B cell (primary cell): Measurements from ENCODE around the gene UPK3A. TPM values are rescaled to one million over a fixed set of nuclear protein-coding genes. Genes with fewer than 3 reads are reported as not detected.

Source experiments
- ATAC-seq: fragments of 200-7000 bp; cut with Tn5 transposase; one replicate; pipeline ENCODE4 v1.10.0; 2021; ENCODE audit warnings: low read depth, mild to moderate bottlenecking, moderate number of reproducible peaks, moderate library complexity
- CTCF ChIA-PET: fragments of 350-600 bp; sonication (Branson Sonifier 250); formaldehyde crosslinking; loops from one replicate; lab custom pipeline; 2021; ENCODE audit warnings: antibody characterized with exemption, inconsistent platforms; lab: Charles Lee
- POLR2A ChIA-PET: fragments of 350-600 bp; sonication (Branson Sonifier 250); formaldehyde crosslinking; loops from one replicate; lab custom pipeline; 2021; ENCODE audit warnings: antibody characterized with exemption; lab: Charles Lee
- DNase-seq: peaks from one replicate; pipeline ENCODE4 v3.0.0; 2013
- H2AFZ ChIP-seq: 2 replicates; pipeline ENCODE4 v1.6.1; 2012; ENCODE audit warnings: mild to moderate bottlenecking, low read depth, low read length; ENCODE audit not compliant: insufficient read depth, poor library complexity, severe bottlenecking
- H3K27ac ChIP-seq, 2 donors: 1 replicate in 1 of 2; 2 replicates in 1 of 2; pipeline ENCODE4 v1.5.1; 2012 to 2013; ENCODE audit warnings: low read length in 2 of 2, mild to moderate bottlenecking in 2 of 2, moderate library complexity in 1 of 2
- H3K27me3 ChIP-seq, 4 experiments: fragments of 200-600 bp in 1 of 4; sonication (generic) in 1 of 4; replicated peaks in 1 of 4; 1 replicate in 2 of 4; 2 replicates in 2 of 4; pipeline versions ENCODE4 v1.6.1 to v1.7.0; 2013 to 2016; ENCODE audit warnings: low read length in 3 of 4, mild to moderate bottlenecking in 2 of 4, mixed read lengths in 1 of 4, moderate library complexity in 1 of 4; ENCODE audit not compliant: insufficient read depth in 4 of 4, control insufficient read depth in 3 of 4; ENCODE audit errors: control extremely low read depth in 1 of 4
- H3K36me3 ChIP-seq, 2 experiments: replicated peaks in 1 of 2; 1 replicate in 1 of 2; 2 replicates in 1 of 2; pipeline versions ENCODE4 v1.6.1 to v1.7.1; 2013; ENCODE audit warnings: low read length in 1 of 2; ENCODE audit not compliant: insufficient read depth in 2 of 2, control insufficient read depth in 1 of 2; ENCODE audit errors: control extremely low read depth in 1 of 2, extremely low read depth in 1 of 2
- H3K4me1 ChIP-seq, 2 donors: fragments of 200-600 bp in 1 of 2; sonication (generic) in 1 of 2; 1 replicate in 1 of 2; 2 replicates in 1 of 2; pipeline versions ENCODE4 v1.5.1 to v1.6.1; 2013 to 2017; ENCODE audit warnings: low read length in 2 of 2; ENCODE audit not compliant: control insufficient read depth in 2 of 2, insufficient read depth in 2 of 2
- H3K4me2 ChIP-seq: replicated peaks from 2 replicates; pipeline ENCODE3; 2012; ENCODE audit warnings: mild to moderate bottlenecking, low read depth, low read length; ENCODE audit not compliant: poor library complexity, severe bottlenecking
- H3K4me3 ChIP-seq, 5 experiments: fragments of 200-600 bp in 1 of 5; sonication (generic) in 1 of 5; 1 replicate in 3 of 5; 2 replicates in 2 of 5; pipeline versions ENCODE4 v1.5.1 to v1.7.0; 2011 to 2016; ENCODE audit warnings: low read length in 4 of 5, mild to moderate bottlenecking in 4 of 5, low read depth in 2 of 5, control low read depth in 1 of 5, moderate library complexity in 1 of 5; ENCODE audit not compliant: insufficient read depth in 1 of 5; ENCODE audit errors: control extremely low read depth in 1 of 5, extremely low read depth in 1 of 5
- H3K79me2 ChIP-seq: fragments of 200-600 bp; sonication (generic); one replicate; pipeline ENCODE4 v1.6.0; 2016; ENCODE audit warnings: low read length; ENCODE audit not compliant: control insufficient read depth, insufficient read depth
- H3K9ac ChIP-seq: fragments of 200-600 bp; sonication (generic); 2 replicates; pipeline ENCODE4 v1.6.1; 2017; ENCODE audit warnings: mild to moderate bottlenecking, low read length, moderate library complexity
- H3K9me3 ChIP-seq, 3 donors: one replicate each; pipeline versions ENCODE4 v1.6.1 to v1.7.1; 2013; ENCODE audit warnings: low read length in 2 of 3; ENCODE audit not compliant: control insufficient read depth in 2 of 3, insufficient read depth in 1 of 3; ENCODE audit errors: control extremely low read depth in 1 of 3
- H4K20me1 ChIP-seq: 2 replicates; pipeline ENCODE4 v1.6.0; 2012; ENCODE audit warnings: mild to moderate bottlenecking, low read length; ENCODE audit not compliant: insufficient read depth, control insufficient read depth, poor library complexity, severe bottlenecking
- H3K27ac Mint-ChIP-seq: one replicate; pipeline ENCODE4 v1.8.0; 2021; ENCODE audit warnings: mixed read lengths
- H3K27me3 Mint-ChIP-seq: one replicate; pipeline ENCODE4 v1.8.0; 2021; ENCODE audit warnings: mixed read lengths
- H3K4me1 Mint-ChIP-seq: one replicate; pipeline ENCODE4 v1.8.0; 2021; ENCODE audit warnings: mixed read lengths
- H3K4me3 Mint-ChIP-seq: one replicate; pipeline ENCODE4 v1.8.0; 2021; ENCODE audit warnings: mixed read lengths
- H3K9me3 Mint-ChIP-seq: one replicate; pipeline ENCODE4 v1.8.0; 2022; ENCODE audit warnings: mixed read lengths; ENCODE audit not compliant: insufficient read depth
- EZH2 ChIP-seq: IDR thresholded peaks from 2 replicates; pipeline ENCODE4 v1.6.1; 2012; ENCODE audit warnings: borderline replicate concordance, low read depth, mild to moderate bottlenecking, moderate library complexity, low read length; ENCODE audit not compliant: insufficient read depth, poor library complexity, severe bottlenecking
- WGBS: methylation state at CpG from one replicate; pipeline ENCODE4 v1.1.5; 2013; ENCODE audit warnings: missing lambda C conversion rate; ENCODE audit not compliant: insufficient coverage; 5-methylcytosine and 5-hydroxymethylcytosine counted together
- intact Hi-C: fragments of 100-400 bp; cut with micrococcal nuclease; formaldehyde crosslinking; loops from one replicate; pipeline ENCODE4 v1.10.0; 2022
- polyA plus RNA-seq: library from polyadenylated mRNA; depleted of rRNA; stranded (reverse); fragments of >200 nt; gene quantifications from 2 replicates; pipeline ENCODE4 v1.2.3, GENCODE V29; 2012
- total RNA-seq, 2 donors: library from RNA; stranded (reverse); fragments of 120-200 nt in 1 of 2; gene quantifications; 1 replicate in 1 of 2; 2 replicates in 1 of 2; pipeline versions ENCODE4 v1.2.3 to v1.2.4, GENCODE V29; 2013 to 2022
- TF ChIP-seq, protein P1 (sequence below): fragments of 200-600 bp; IDR thresholded peaks from one replicate; pipeline ENCODE4 v1.8.0; 2022; ENCODE audit warnings: antibody characterized with exemption, mild to moderate bottlenecking

UPK3A gene
- total and polyA plus RNA-seq, 2 donors (not counting 1 experiment from before 2014, with no cell fraction given), result not detected

DNA sequence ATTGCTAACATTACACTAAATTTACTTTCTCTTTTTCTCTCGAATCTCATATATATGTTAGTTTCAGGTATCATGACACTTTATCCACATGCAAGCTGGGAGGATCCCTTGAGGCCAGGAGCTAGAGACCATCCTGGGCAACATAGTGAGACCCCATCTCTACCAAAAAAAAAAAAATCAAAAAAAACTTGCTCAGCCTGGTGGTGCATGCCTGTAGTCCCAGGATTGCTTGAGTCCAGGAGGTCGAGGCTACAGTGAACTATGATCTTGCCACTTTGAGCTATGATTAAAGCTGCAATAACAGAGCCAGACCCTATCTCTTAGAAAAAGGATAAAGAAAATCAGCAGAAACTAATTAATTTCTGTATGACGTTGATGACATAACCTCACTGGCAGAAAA, 3.7 kb upstream of the UPK3A start:
- Histone ChIP-seq H3K4me3 (no peak overlapping the region), H2AFZ (no peak overlapping the region), H3K9ac (no peak overlapping the region), H4K20me1 (no peaks in the 10 kb centered on the region), H3K4me2 (no peak overlapping the region), H3K4me1 (peaks cover 20 to 24% of the 10 kb centered on the region in 2 donors), H3K27me3 (peaks cover 0 to 3% (median 0%) of the 10 kb centered on the region in 4 experiments), H3K27ac (no peak overlapping the region), H3K9me3 (no peaks in the 10 kb centered on the region), H3K36me3 (no peaks in the 10 kb centered on the region), H3K79me2 (no peaks in the 10 kb centered on the region)
- H3K4me3 Mint-ChIP-seq, result no peak overlapping the region
- H3K27me3 Mint-ChIP-seq, result no peaks in the 10 kb centered on the region
- DNase-seq (no peak), ATAC-seq (no peak)
- WGBS, result 93% methylated on average over 2 of the region's 3 CpGs
- intact Hi-C loops, result no loop called here
- POLR2A ChIA-PET, result no interaction called here
- H3K4me1 Mint-ChIP-seq, result peaks cover 17% of the 10 kb centered on the region
- H3K9me3 Mint-ChIP-seq, result no peaks in the 10 kb centered on the region
- no peak for TF ChIP-seq EZH2
- TF ChIP-seq, protein P1, sequence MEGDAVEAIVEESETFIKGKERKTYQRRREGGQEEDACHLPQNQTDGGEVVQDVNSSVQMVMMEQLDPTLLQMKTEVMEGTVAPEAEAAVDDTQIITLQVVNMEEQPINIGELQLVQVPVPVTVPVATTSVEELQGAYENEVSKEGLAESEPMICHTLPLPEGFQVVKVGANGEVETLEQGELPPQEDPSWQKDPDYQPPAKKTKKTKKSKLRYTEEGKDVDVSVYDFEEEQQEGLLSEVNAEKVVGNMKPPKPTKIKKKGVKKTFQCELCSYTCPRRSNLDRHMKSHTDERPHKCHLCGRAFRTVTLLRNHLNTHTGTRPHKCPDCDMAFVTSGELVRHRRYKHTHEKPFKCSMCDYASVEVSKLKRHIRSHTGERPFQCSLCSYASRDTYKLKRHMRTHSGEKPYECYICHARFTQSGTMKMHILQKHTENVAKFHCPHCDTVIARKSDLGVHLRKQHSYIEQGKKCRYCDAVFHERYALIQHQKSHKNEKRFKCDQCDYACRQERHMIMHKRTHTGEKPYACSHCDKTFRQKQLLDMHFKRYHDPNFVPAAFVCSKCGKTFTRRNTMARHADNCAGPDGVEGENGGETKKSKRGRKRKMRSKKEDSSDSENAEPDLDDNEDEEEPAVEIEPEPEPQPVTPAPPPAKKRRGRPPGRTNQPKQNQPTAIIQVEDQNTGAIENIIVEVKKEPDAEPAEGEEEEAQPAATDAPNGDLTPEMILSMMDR, result no peak
- CTCF ChIA-PET, result no interaction called here
- no peak overlapping the region for H3K27ac Mint-ChIP-seq

DNA sequence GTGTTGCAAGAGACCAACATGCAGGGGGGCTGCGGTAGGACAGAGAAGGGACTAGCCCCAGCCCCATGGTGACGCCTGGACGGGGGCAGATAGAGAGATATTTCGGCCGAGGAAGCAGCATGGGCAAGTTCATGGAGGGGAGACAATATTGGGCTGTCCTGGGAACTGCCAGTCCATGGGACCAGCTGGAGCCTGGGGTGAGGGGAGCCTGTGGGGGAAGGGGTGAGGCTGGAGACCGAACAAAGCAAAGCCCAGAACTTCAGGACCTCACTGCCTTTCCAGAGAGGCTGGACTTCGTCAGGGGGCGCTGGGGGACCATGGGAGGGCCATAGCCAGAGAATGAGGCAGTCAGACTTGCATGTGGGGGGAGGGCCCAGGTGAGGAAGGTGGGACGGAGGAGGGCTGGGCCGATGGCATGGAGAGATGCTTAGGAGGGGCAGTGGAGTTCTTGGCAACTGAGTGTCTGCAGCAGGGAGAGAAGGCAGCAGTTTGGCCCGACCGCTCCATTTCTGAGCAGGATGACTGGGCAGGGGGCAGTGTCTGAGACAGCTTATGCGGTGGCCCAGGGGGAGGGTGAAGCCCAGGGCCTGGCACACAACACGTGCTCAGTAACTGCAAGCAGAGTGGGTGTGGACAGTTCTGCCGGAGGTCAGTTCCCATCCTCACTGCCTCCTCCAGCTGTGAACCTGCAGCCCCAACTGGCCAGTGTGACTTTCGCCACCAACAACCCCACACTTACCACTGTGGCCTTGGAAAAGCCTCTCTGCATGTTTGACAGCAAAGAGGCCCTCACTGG, 712 bp downstream of the UPK3A start:
- no peak for ATAC-seq
- peak overlapping the region in 2 of 5 experiments; percentile 31 to 45 for H3K4me3 ChIP-seq
- no peaks in the 10 kb centered on the region for H3K27me3 ChIP-seq
- H3K36me3 ChIP-seq, result no peaks in the 10 kb centered on the region
- no peaks in the 10 kb centered on the region for H4K20me1 ChIP-seq
- H3K9me3 ChIP-seq, result peaks cover 0 to 9% (median 0%) of the 10 kb centered on the region in 3 donors
- peaks cover 37 to 62% of the 10 kb centered on the region in 2 donors for H3K4me1 ChIP-seq
- 88% methylated on average over 15 of the region's 16 CpGs for WGBS
- ChIA-PET POLR2A (interaction anchor here (1.4 to 1.5 kb wide), 2 partner anchors 11 to 15 kb away, joined by 3 to 5 read pairs; no protein-coding TSS in a partner anchor), CTCF (interaction anchor here (1.4 kb wide), 1 partner anchor 14 kb away, joined by 3 read pairs; no protein-coding TSS in a partner anchor)
- H3K27ac ChIP-seq, result no peak overlapping the region
- no peaks in the 10 kb centered on the region for H3K27me3 Mint-ChIP-seq
- peak overlapping the region; percentile 55 for H3K4me3 Mint-ChIP-seq
- H3K27ac Mint-ChIP-seq, result peak overlapping the region; percentile 53
- intact Hi-C loops, result loop anchor here (2.0 kb wide), 1 partner anchor 33 kb away; no protein-coding TSS in a partner anchor
- H2AFZ ChIP-seq, result peak overlapping the region; percentile 62
- H3K79me2 ChIP-seq, result no peaks in the 10 kb centered on the region
- H3K9ac ChIP-seq, result peak overlapping the region; percentile 53
- no peak for DNase-seq
- peak overlapping the region; percentile 75 for H3K4me2 ChIP-seq
- TF ChIP-seq, protein P1, result no peak
- no peak for TF ChIP-seq EZH2
- peaks cover 36% of the 10 kb centered on the region for H3K4me1 Mint-ChIP-seq
- H3K9me3 Mint-ChIP-seq, result no peaks in the 10 kb centered on the region
